Progenitor cell of endocrine pancreas (in vitro differentiated cells): Measurements from ENCODE around the gene U2AF1. TPM values are rescaled to one million over a fixed set of nuclear protein-coding genes. Genes with fewer than 3 reads are reported as not detected.
"Not testable (repeated sequence)": the region's sequence is repeated elsewhere in the genome, so short reads cannot be mapped to it uniquely, and the experiment has no call there.

Source experiments
- DNase-seq: peaks from one replicate; pipeline ENCODE4 v3.0.0; 2021; ENCODE audit warnings: low spot score; ENCODE audit not compliant: unreplicated experiment
- H3K27ac Mint-ChIP-seq: 2 replicates; pipeline ENCODE4 v1.8.0; 2021; ENCODE audit warnings: mild to moderate bottlenecking, moderate library complexity, mixed read lengths
- H3K27me3 Mint-ChIP-seq: 2 replicates; pipeline ENCODE4 v1.8.0; 2021; ENCODE audit warnings: mixed read lengths
- H3K36me3 Mint-ChIP-seq: 2 replicates; pipeline ENCODE4 v1.8.0; 2022; ENCODE audit warnings: mixed read lengths; ENCODE audit not compliant: insufficient read depth
- H3K4me1 Mint-ChIP-seq: 2 replicates; pipeline ENCODE4 v1.8.0; 2021; ENCODE audit warnings: low read depth, mixed read lengths
- H3K4me3 Mint-ChIP-seq: 2 replicates; pipeline ENCODE4 v1.8.0; 2021; ENCODE audit warnings: low read depth, mild to moderate bottlenecking, moderate library complexity, mixed read lengths
- H3K9me3 Mint-ChIP-seq: 2 replicates; pipeline ENCODE4 v1.8.0; 2021; ENCODE audit warnings: low read depth, mixed read lengths
- total RNA-seq: library from RNA; stranded (reverse); gene quantifications from 2 replicates; pipeline ENCODE4 v1.2.1, GENCODE V29; 2021

The U2AF1 gene
- total RNA-seq, 1 donor from 2014 or later: 41.1 TPM

DNA sequence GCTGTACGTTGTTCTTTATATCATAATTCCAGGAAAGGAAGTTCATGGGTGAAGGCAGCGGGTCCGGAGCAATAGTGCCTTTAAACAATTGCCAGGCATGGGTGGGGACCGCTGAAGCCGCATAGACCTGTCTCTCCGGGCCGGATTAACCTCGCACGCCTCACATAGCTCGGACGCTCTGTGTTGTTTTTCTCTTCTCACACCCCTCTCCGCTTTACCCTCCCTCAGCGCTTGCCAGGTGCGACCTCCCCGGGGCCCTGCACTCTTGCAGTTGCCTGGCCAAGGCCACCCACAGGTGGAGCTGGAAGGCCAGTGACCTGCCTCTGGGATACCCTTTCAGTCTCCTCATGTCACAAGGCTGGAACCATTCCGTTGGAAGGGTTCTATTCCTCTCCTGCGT, 807 bp upstream of the U2AF1 start:
- not testable (repeated sequence) for H3K36me3 Mint-ChIP-seq, H3K27me3 Mint-ChIP-seq, H3K4me1 Mint-ChIP-seq, H3K27ac Mint-ChIP-seq, H3K9me3 Mint-ChIP-seq, H3K4me3 Mint-ChIP-seq, DNase-seq

DNA sequence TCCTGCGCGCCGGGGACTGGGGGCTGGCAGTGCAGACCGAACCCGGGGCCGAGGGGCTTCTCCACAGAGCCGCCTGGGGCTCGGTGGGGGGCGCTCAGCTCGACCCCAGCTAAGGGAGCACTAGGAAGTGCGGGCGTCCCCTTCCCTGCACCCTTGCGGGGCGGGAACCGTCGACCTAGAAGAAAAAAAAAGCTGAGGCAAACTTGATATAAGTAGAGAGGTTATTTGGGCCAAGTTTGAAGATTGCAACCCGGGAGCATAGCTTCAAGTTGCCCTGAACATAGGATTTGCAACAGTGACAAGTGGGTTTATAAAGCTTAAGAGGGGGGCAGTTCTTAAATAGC, 396 bp upstream of the U2AF1 start:
- H3K4me1 Mint-ChIP-seq, H3K27ac Mint-ChIP-seq, H3K4me3 Mint-ChIP-seq, H3K9me3 Mint-ChIP-seq, H3K27me3 Mint-ChIP-seq, H3K36me3 Mint-ChIP-seq, DNase-seq: not testable (repeated sequence)

DNA sequence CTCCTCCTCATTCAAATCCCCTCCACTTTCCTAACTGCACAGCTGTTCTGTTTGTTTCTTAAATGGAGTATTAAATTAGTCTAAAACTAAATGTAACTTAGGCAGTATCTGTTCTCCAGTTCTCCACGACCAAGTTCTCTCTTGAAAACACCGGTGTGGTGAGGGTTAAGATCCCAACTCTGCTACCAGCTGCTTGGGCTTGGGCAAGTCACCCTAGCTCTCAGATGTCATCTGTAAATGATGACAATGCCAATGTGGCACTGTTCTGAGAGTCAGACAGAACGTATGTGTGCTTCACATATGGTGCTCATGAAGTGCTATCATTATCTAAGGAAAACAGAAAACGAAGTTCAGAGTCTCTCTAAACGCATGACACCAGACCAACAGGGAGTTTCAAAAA, 2.7 kb downstream of the U2AF1 start:
- not testable (repeated sequence) for H3K9me3 Mint-ChIP-seq, H3K4me1 Mint-ChIP-seq, H3K36me3 Mint-ChIP-seq, H3K4me3 Mint-ChIP-seq, DNase-seq, H3K27me3 Mint-ChIP-seq, H3K27ac Mint-ChIP-seq

DNA sequence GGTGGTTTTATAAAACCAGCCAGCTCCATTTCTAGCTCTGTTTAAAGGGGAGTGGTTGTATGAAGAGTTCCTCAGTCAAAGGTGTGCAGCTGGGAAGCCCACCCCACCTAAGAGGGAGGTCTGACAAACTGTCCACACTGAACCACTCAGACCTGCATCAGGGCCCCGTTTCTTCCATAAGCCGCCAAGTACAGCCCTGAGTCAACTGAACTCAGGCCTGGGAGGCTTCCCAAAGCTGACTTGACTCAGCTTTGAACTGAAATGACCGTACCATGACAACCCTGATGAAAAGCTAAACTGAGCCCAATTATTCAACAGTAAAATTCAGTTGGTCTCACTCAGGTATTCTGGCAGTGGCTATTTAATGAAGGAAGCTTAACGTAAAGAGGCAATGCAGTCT, 5.1 kb downstream of the U2AF1 start:
- not testable (repeated sequence) for H3K27me3 Mint-ChIP-seq, H3K4me1 Mint-ChIP-seq, DNase-seq, H3K36me3 Mint-ChIP-seq, H3K27ac Mint-ChIP-seq, H3K9me3 Mint-ChIP-seq, H3K4me3 Mint-ChIP-seq

DNA sequence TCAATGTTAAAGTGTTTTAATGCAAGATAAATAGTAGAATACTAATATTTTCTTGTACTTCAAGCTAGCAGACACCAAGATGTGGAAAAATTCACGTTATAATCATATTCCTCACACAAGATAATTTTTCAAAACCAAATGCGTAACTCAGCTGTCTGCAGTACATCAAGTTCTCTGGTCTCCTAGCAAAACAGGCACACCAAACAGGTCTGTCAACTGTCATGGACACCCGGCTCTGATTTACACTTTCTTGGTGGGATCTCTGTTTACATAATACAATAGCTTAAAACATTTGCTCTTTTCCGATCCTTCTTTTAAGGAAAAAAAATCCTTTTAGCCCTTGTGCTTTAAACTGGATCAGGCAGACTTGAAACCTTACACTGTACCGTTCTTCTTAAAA, 5.7 kb downstream of the U2AF1 start:
- H3K36me3 Mint-ChIP-seq: not testable (repeated sequence)

DNA sequence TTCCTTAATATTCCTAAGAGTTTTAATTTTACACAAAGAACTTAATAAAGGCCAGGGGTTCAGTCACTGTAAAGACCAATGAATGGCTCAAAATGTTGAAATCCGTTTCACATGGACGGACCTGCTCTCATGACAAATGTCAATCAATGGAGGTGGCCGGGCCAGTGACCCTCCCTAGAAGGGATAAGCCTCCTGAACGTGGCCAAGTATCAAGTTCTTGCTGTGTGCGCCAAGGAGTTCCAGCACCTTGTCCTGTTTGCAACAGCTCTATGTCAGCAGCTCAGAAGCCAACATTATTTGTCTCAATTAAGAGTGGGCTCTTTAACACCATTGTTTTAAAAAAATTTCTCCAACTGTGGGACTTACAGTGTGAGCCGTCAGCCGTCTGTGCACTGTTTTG, 6.4 kb downstream of the U2AF1 start:
- not testable (repeated sequence) for H3K27me3 Mint-ChIP-seq, DNase-seq, H3K4me3 Mint-ChIP-seq, H3K9me3 Mint-ChIP-seq, H3K27ac Mint-ChIP-seq, H3K4me1 Mint-ChIP-seq, H3K36me3 Mint-ChIP-seq

More for the DNA sequence above, 5.7 kb downstream of the U2AF1 start:
- H3K4me3 Mint-ChIP-seq, H3K27ac Mint-ChIP-seq, DNase-seq, H3K4me1 Mint-ChIP-seq, H3K9me3 Mint-ChIP-seq, H3K27me3 Mint-ChIP-seq: not testable (repeated sequence)

DNA sequence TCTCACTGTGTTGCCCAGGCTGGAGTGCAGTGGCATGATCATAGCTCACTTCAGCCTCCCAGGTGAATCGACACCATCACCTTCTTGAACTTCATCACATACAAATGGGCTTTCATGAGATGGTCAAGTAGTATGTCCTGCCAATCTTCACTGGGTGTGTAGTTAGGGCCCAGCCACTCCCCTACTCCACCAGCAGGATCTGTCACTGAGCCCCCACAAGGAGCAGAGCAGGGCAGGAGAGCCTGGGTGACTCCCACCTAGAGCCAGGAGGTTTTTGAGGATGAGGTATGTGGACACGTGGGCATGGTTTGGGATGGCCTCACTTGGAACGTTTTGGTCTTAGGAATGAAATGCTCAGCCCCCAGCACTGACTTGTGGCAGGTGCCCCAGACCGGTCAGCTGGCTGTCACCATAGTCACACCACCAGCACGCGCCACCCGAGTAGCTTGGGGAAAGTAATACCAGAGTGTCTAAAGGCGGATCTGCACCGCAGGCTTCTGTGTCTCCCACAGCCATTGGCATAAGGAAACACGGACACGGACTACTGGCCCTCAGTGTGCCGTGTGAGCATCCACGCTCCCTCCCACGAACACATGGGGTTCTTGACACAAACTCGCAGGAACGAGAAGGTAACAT, 15.3 kb downstream of the U2AF1 start:
- not testable (repeated sequence) for H3K4me1 Mint-ChIP-seq, H3K4me3 Mint-ChIP-seq, H3K9me3 Mint-ChIP-seq, DNase-seq, H3K27me3 Mint-ChIP-seq, H3K27ac Mint-ChIP-seq, H3K36me3 Mint-ChIP-seq

DNA sequence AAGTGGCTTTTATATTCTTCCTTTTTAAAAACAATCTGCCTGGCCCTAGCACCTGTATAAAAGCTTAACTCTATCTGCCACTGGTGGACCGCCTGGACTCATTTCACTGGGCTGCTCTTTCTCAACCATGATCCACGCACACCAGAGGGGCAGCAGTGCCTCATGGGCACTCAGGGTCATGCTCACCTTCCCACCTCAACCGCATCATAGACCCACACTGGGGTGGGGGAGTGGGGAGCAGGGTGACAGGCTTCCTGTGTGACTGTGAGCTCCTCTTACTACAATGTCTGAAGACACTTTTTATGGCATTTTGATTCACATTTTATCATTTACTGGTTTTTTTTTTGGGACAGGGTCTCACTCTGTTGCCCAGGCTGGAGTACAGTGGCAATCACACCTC, 16.4 kb downstream of the U2AF1 start:
- H3K4me3 Mint-ChIP-seq, H3K27ac Mint-ChIP-seq, H3K27me3 Mint-ChIP-seq, H3K9me3 Mint-ChIP-seq, H3K36me3 Mint-ChIP-seq, H3K4me1 Mint-ChIP-seq, DNase-seq: not testable (repeated sequence)

DNA sequence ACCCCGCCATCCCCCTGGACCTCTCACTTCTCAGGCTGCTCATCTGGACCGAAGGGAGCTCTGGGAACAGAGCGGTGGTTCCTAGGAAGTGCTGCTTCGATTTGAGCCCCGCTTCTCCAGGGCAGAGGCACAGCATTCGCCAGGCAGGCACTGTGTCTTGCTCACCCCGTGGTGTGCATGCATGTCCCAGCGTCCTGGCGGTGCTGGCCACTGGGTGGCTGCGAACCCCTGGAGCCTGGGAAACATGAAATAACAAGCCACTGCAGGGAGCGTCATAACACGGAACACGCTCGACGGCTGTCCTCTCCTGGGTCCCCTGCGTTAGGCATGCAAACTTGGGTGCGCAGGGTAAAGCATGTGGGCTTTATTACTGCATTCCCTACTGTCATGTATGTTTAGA, 17.9 kb downstream of the U2AF1 start:
- not testable (repeated sequence) for H3K4me1 Mint-ChIP-seq, H3K36me3 Mint-ChIP-seq, H3K4me3 Mint-ChIP-seq, DNase-seq, H3K9me3 Mint-ChIP-seq, H3K27me3 Mint-ChIP-seq, H3K27ac Mint-ChIP-seq

DNA sequence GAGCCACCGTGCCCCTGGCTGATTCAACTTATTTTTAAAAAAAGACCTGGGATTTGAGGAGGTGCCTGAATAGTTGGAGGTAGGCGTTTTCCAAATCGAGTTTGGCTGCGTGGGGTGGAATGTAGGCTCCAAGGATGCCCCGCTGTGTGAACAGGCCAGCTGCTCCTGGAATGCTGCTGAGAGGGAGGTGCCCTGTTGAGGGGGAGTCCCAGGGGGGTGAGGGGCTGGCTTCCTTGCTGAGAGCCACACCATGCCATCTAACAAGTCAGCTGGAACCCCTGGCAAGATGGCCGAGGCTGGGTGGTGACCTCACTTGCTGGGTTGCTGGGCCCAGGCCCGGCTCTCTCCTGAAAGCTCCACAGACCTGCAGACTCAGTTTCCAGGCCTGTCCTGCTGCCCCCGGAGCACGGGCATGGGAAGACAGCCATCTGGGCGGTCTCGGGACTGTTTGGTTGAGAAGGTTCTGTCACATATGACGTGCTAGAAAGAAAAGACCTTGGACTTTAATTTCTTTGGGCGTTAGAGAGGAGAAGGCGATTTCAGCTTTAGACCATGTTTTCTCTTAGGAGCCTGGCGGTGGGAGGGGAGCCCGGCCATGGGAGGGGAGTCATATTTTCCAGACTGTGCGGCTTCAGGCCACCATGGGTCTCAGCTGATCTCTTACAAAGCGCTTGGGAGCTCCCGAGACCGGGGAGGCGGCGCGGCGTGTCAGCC, 24.6 kb downstream of the U2AF1 start:
- not testable (repeated sequence) for H3K9me3 Mint-ChIP-seq, H3K36me3 Mint-ChIP-seq

DNA sequence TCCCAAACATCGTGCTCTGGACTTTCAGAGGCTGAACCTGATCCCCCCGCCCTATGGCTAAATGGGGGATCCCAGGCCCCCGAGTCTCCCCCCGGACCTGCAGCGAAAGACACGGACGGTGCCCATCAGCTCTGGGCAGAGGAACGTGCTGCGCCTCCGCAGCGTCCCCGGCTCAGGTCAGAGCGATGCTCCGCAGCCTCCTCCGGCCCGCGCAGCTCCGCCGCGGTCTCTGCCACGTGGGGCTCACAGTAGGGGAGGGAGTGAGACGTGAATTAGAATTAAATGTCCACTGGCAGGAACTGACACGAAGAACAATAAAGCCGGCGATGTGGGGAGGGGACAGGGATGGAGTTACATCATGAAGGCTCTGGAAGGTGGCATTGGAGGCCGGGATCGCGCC, 30.7 kb downstream of the U2AF1 start:
- H3K27me3 Mint-ChIP-seq, H3K9me3 Mint-ChIP-seq, H3K36me3 Mint-ChIP-seq, H3K4me1 Mint-ChIP-seq, DNase-seq, H3K4me3 Mint-ChIP-seq, H3K27ac Mint-ChIP-seq: not testable (repeated sequence)

More for the DNA sequence above, 24.6 kb downstream of the U2AF1 start:
- H3K4me1 Mint-ChIP-seq, H3K27ac Mint-ChIP-seq, DNase-seq, H3K27me3 Mint-ChIP-seq, H3K4me3 Mint-ChIP-seq: not testable (repeated sequence)

DNA sequence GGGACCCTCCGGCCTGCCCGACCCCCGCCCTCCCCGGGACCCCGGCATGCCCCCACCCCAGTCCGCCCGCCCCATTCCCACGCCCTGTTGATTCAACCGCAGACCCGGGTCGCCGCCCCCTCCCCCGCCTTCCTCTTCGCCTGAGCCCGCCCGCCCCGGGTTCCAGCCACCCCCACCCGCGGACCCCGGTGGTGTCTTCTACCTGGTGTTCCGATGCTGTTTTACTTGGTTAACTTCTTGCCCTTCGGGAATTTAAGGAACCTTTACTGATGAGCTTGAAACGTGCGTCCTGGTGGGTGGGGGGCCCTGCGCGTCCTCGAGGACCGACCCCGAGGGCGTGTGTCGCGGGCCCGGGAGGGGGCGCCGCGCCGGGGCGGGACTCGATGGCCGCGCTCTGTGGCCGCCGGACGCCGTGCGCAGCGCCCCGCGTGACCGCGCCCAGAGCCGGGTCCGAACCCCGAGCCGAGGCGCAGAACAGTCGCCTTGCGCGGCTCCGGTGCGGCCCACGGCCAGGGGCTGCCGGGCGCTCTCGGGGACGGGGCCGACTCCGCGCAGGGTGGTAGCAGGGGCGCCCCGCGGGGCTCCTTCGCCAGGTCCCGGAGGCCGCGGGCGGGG, 31.2 kb downstream of the U2AF1 start:
- H3K27ac Mint-ChIP-seq, DNase-seq, H3K4me3 Mint-ChIP-seq, H3K27me3 Mint-ChIP-seq, H3K36me3 Mint-ChIP-seq, H3K9me3 Mint-ChIP-seq, H3K4me1 Mint-ChIP-seq: not testable (repeated sequence)

DNA sequence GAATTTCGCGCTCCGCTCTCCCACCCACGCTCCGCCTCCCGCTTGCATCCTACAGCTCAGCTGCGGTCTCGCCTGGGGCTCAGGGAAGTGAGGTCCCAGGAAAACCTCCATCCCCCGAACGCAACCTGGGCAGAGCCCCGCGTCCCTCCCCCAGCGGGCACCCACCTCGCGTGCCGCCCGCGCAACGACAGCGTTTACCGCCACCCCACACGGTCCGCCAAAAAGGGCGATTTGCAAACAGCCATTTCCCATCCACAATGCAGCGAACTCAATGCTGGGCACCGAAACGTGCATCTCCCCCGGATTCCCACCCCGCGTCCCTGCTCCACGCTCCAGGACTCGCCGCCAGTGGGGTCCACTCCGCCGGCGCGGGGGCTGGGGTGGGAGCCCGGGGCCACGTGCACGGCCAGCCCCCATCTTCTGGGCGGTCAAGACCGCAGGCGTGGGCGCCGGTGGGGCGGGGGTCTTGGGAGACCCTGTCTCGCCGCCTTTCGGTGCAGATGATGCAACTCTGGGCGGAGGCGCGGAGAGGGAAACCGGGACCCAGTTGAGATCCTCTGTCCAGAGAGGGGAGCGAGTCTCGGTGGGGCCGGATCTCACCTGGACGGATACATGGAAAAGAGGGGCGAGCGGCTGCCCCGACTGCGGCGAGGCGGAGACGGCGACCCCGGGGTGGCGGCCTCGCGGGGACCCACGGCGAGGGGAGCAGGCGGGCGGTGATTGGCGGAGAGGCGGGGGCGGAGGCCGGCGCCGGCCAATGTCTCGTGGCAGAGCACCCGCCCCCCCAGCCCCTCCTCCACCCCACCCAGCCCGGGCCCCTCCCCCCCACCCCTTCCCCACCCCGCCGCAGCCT, 32.0 kb downstream of the U2AF1 start, which contains the start of gene CBS:
CBS (minus strand) TSS at position 666 of the 853 bp plus-strand sequence. CDS start 3,642 bp downstream, outside the sequence.
- H3K4me3 Mint-ChIP-seq, DNase-seq, H3K27me3 Mint-ChIP-seq, H3K4me1 Mint-ChIP-seq, H3K36me3 Mint-ChIP-seq, H3K27ac Mint-ChIP-seq, H3K9me3 Mint-ChIP-seq: not testable (repeated sequence)
